ENCODE data around the gene LIMCH1.
"Not testable (repeated sequence)": the region's sequence is repeated elsewhere in the genome, so short reads cannot be mapped to it uniquely, and the experiment has no call there.

Gene LIMCH1

DNA sequence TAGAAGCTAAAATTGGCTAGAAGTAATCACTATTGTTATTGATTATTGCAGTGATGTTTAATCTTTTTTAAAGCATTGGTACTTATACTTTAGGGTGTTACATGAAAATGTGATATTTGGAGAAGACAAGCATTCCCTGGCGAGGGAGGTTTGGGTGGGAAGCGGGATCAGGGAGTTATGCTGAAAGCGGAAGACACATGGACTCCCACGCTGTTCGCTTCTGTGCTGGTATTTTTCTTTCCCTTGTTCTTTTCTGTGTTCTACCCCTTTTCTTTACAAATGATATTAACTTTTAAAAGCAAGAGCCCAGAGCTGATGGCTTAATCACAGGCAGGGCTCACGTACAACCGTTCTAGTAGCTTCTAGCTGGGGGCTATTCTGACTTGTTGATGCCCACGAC lies 148.9 kb downstream of the LIMCH1 start:
- DNase-seq (ENCODE audit: low read depth) = no peak

DNA sequence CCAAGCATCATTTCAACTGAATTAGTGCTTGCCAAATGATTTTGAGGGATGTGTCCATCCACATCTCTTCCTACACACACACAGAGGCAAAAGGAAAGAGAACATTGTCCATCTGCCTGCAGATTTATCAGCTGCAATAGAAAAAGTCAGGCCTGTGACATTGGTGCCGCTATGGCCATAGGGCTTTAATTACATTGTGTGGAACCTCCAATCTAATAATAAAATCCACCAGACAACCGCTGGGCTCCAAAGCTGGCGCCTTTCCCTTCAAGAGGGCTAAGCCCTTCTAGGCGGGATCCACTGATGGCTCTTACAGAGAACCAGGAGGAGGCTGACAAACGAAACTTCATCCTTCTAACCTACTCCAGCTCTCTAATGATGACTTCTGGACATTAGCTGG lies 150.0 kb downstream of the LIMCH1 start:
- DNase-seq (ENCODE audit: low read depth) = no peak

GRCh38 chr4:41692717-41693345 lies 154.9 kb downstream of the LIMCH1 start:
- DNase-seq (ENCODE audit: low read depth) = no peak

GRCh38 chr4:41693629-41694028 lies 155.7 kb downstream of the LIMCH1 start:
- no peak for DNase-seq (ENCODE audit: low read depth)

- no peak for DNase-seq (ENCODE audit: low read depth)
These were observed 158.2 kb downstream of the LIMCH1 start for GRCh38 chr4:41696131-41696530.

DNA sequence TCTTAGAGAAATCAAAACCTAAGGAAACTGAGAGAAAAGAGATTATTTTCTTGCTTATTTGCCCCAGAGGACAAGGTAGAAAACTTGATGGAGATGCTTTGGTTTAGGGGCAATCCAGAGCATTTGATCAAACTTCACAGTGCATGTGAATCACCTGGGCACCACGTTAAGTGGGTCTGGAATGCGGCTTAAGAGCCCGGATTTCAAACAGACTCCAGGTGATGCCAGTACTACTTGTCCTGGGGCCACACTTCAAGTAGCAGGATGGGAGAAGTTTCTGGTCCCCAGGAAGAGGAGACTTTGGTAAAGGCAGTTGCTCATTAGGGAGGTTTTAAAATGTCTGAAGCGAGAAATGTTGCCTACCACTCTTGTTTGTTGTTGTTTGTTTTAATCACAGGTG lies 158.8 kb downstream of the LIMCH1 start:
- no peak for DNase-seq (ENCODE audit: low read depth)

GRCh38 chr4:41701983-41702382 lies 164.0 kb downstream of the LIMCH1 start:
- no peak for DNase-seq (ENCODE audit: low read depth)

GRCh38 chr4:41702770-41703169 lies 164.8 kb downstream of the LIMCH1 start:
- DNase-seq (ENCODE audit: low read depth) = no peak

GRCh38 chr4:41703785-41704184 lies 165.8 kb downstream of the LIMCH1 start:
- DNase-seq (ENCODE audit: low read depth) = no peak

DNA sequence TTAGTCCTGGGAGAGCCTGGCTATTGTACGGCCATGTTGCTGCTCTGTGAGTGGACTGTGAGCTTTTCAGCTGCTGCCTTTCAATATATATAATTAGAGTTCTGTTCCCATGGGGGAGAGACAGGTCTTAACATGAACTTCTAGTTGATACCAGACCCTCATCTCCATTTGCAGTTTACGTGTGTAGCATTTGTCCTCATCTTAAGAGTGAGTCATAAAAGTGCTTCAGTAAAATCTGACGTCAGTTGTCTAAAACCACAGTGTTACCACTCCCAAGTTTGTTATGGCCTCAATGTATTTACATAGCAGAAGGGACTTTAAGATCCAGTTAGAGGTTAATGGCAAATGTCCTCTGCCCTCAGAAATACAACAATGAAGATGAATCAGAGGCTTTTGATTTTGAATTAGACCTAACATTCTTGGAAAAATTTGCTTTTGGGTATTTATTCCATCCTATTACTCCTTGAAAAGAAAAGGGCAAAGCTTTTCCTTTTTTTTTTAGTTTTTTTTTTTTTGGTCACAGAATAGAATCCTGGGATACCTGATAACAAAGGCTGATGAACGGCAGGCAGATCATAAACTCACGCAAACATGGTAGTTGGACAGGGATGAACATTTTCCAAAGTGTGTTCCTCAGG lies 172.0 kb downstream of the LIMCH1 start:
- no peak for DNase-seq (ENCODE audit: low read depth)

DNA sequence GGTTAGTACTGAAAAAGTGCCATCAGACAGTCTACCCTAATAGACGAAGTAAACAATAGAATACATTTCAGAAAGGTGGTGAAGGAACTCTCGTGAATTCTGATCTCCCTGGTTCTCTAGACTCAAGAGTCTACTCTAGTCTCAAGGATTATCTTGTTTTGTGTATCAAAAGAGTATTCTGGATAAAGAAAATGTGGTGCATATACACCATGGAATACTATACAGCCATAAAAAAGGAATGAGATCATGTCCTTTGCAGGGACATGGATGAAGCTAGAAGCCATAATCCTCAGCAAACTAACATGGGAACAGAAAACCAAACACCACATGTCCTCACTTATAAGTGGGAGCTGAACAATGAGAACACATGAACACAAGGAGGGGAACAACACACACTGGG lies 173.7 kb downstream of the LIMCH1 start:
- not testable (repeated sequence) for DNase-seq (ENCODE audit: low read depth)

GRCh38 chr4:41712425-41712824 lies 174.5 kb downstream of the LIMCH1 start:
- no peak for DNase-seq (ENCODE audit: low read depth)

DNA sequence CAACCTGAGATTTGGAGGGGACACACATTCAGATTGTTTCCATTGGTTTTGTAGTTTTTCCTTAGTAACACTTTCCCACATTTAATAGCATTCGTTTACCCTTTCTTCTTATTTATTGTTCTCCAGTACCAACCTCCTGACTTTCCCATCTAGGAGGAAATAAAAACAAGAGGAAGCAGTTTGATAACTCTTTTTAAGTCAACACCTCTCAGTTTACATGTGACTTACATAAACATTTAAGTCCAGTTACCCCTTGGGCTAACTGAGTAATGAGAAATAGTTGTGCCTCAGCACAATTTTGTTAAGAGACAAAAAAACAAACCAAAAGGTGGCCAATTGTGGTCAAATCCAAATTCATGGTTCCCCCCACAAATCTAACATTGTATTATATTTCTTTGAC lies 175.8 kb downstream of the LIMCH1 start:
- DNase-seq (ENCODE audit: low read depth) = no peak

- DNase-seq (ENCODE audit: low read depth) = no peak
These were observed 176.5 kb downstream of the LIMCH1 start for GRCh38 chr4:41714364-41715000.

DNA sequence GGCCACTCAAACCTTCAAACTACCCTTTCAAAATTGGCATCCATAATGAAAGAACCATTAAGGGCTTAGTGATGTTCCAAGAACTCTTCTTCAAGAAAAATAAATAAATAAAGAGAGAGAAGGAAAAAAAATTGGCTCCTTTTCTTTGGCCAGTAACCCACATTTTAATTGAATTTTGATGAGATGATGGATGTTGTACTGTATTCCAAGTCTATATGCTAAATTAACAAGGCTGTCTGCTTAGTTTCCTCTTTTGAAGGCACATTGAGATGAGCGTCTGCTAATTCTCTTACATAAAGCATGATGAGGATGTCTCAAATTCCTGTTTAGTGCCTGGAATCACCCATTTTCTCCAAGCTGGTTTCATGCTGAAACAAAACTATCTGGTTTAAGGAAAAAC lies 177.2 kb downstream of the LIMCH1 start:
- DNase-seq (ENCODE audit: low read depth) = no peak

DNA sequence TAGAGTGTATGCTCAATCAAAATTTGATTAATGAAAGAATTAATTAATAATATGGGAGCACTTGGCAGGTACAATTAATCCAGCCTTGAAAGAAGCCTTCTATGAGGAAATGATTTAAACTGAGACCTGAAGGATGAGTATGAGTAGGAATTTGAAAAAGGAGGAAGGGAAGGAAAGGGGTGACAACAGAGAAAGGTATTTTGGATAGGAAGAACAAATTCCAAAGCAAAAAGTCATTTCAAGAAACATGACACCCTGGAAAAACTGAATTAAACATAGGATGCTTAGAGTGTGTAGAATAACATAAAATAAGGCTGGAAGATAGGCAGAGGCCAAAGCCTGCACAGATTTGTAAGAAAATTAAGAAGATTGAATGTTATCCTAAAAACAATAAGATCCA lies 180.9 kb downstream of the LIMCH1 start:
- no peak for DNase-seq (ENCODE audit: low read depth)

- no peak for DNase-seq (ENCODE audit: low read depth)
These were observed 181.5 kb downstream of the LIMCH1 start for GRCh38 chr4:41719417-41719816.

- DNase-seq (ENCODE audit: low read depth) = no peak
These were observed 184.2 kb downstream of the LIMCH1 start for GRCh38 chr4:41722181-41722580.

DNA sequence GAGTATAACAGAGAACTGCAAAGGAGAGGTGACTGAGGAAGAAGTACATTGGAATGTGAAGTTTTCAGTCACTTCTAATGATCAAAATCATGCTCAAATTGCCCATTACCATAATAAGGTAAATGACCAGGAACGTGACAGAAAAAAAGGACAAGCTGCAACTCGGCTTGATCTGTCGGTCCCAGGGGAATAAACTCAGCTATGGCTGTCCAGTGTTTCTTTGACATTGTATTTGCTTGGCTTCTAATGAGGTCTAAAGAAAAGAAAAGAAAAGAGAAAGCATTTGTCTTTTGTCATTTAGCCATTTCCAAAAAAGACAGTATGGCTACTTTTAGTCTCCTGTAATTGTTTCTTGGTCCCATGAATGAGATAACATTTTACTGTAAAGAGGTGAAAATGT lies 185.3 kb downstream of the LIMCH1 start:
- DNase-seq (ENCODE audit: low read depth) = no peak

DNA sequence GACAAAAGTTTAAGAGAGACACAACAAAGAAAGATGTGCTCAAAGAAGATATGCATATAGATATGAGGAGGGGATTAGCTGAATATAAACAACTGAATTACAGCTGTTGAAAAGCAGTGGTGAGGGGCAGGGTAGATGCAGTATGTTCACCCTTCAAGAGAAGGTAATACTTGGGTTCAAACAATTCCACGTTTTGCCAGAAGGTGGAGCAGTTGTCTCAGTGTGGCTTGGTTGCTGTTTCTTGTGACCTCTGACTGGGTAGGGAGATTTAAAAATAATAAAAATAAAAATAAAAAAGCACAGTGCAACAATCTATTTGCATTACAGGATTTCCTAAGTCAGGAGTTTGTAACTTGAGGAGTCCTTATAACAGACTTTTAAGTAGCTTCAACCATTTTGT lies 187.3 kb downstream of the LIMCH1 start:
- no peak for DNase-seq (ENCODE audit: low read depth)

DNA sequence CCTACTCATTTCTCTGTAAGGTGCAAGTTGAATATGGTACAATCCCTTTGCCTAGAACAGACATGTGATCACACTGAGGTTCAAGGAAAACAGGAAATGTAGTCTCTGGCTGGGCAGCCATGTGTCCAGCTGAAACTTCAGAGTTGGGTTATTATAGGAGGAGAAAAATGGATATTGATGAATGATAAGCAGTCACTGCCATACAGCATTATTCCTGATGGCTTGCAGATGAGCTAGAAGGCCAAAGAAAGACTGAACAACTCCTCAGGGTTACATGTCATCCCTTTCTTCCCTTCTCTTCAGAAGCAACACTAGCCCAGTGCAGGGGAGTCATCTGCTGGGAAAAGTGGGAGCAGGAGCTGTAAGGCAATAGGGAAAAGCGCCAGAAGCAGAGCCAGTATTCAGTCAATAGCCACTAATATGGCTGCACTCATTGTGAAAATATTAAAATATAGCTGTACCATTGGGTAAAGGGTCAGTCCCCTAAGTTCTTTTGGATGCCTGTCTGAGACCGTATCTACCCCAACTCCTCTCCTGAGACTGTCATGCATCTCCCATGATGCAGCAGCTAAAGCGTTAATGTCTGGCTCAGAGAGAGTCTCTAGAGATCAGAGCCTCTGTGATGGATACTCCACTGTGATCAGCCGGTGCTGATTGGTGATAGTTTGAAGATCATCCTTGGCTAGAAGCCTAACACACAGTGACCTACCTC lies 190.1 kb downstream of the LIMCH1 start:
- no peak for DNase-seq (ENCODE audit: low read depth)

- no peak for DNase-seq (ENCODE audit: low read depth)
These were observed 190.6 kb downstream of the LIMCH1 start for GRCh38 chr4:41728573-41728913.

- DNase-seq (ENCODE audit: low read depth) = no peak
These were observed 193.7 kb downstream of the LIMCH1 start for GRCh38 chr4:41731569-41732126.

All from activated gamma-delta T cell treated with anti-CD3 and anti-CD28 coated beads, Interleukin-2, amount 50 U/mL, for 16 hours (primary cell).